Endothelial cell of umbilical vein (primary cell): ENCODE data around the gene CCDC188.

ENCODE experiments used
- CTCF ChIP-seq, 2 donors: IDR thresholded peaks; 1 replicate in 1 of 2; 2 replicates in 1 of 2; pipeline ENCODE4 v1.5.1; 2011; ENCODE audit warnings: low read length in 2 of 2, mild to moderate bottlenecking in 2 of 2, moderate library complexity in 2 of 2, control low read depth in 1 of 2, inconsistent platforms in 1 of 2, low read depth in 1 of 2; ENCODE audit not compliant: insufficient read depth in 1 of 2; ENCODE audit errors: extremely low read depth in 1 of 2
- POLR2A ChIP-seq: IDR thresholded peaks from 2 replicates; pipeline ENCODE4 v1.6.1; 2012; ENCODE audit warnings: low read depth, mild to moderate bottlenecking, control low read depth, low read length
- POLR2AphosphoS5 ChIP-seq: IDR thresholded peaks from 2 replicates; pipeline ENCODE4 v1.6.1; 2012; ENCODE audit warnings: low read depth, mild to moderate bottlenecking, control low read depth, low read length, moderate library complexity; ENCODE audit not compliant: insufficient read depth

- TF ChIP-seq CTCF (IDR thresholded peaks at IDR 0.05; ENCODE audit: extremely low read depth in 1 of 2, insufficient read depth in 1 of 2, low read depth in 1 of 2, low read length in 2 of 2) (no peak), POLR2AphosphoS5 (no peak), POLR2A (no peak)
Measured at GRCh38 chr22:20165421-20165820, 14.6 kb upstream of the CCDC188 start.
